ENCODE results near the gene C6orf120. TPM values are rescaled to one million over a fixed set of nuclear protein-coding genes. Genes with fewer than 3 reads are reported as not detected.

C6orf120 gene
- total and polyA plus RNA-seq, 9 of the 15 experiments (the other 6 are each of a cell fraction or from before 2014, with no cell fraction given) = 7.7 to 44.9 (median 34.8) TPM

DNA sequence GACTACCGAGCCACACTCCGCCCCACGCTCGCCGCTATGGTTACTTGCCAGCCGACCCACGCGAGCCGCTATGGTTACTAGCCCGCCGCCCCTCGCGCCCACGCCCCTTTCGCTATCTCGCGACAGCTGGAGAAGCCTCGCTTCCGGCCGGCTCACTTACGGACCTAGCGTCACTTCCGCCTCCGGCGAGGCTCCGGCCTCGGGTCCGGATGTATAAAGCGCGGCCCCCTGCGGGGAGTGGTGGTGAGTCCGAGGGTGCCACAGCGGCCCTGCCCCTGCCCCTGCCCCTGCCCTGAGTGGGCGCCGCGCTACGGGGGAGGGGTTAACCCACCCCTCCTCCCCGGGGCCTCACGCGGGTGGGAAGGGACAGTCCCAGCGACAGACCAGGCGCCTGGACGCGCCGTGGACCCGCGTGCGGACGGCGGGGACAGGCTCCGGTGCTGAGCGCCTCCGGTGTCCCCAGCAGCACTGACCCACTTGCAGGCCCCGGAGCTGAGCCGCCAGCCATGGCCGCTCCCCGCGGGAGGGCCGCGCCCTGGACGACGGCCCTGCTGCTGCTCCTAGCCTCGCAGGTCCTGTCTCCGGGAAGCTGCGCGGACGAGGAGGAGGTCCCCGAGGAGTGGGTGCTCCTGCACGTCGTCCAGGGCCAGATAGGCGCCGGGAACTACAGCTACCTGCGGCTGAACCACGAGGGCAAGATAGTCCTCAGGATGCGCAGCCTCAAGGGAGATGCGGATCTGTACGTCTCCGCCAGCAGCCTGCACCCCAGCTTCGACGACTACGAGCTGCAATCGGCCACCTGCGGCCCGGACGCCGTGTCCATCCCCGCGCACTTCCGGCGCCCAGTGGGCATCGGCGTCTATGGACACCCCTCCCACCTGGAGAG is at the start of gene C6orf120, which contains the start of gene WDR27 (continued):
- TF ChIP-seq HDAC6 (IDR thresholded peaks at IDR 0.05; ENCODE audit: low read depth, low read length) = no peak
- TF ChIP-seq, protein P1, sequence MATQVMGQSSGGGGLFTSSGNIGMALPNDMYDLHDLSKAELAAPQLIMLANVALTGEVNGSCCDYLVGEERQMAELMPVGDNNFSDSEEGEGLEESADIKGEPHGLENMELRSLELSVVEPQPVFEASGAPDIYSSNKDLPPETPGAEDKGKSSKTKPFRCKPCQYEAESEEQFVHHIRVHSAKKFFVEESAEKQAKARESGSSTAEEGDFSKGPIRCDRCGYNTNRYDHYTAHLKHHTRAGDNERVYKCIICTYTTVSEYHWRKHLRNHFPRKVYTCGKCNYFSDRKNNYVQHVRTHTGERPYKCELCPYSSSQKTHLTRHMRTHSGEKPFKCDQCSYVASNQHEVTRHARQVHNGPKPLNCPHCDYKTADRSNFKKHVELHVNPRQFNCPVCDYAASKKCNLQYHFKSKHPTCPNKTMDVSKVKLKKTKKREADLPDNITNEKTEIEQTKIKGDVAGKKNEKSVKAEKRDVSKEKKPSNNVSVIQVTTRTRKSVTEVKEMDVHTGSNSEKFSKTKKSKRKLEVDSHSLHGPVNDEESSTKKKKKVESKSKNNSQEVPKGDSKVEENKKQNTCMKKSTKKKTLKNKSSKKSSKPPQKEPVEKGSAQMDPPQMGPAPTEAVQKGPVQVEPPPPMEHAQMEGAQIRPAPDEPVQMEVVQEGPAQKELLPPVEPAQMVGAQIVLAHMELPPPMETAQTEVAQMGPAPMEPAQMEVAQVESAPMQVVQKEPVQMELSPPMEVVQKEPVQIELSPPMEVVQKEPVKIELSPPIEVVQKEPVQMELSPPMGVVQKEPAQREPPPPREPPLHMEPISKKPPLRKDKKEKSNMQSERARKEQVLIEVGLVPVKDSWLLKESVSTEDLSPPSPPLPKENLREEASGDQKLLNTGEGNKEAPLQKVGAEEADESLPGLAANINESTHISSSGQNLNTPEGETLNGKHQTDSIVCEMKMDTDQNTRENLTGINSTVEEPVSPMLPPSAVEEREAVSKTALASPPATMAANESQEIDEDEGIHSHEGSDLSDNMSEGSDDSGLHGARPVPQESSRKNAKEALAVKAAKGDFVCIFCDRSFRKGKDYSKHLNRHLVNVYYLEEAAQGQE (IDR thresholded peaks at IDR 0.05; ENCODE audit: borderline replicate concordance) = peak; percentile 5; the same call in 1 of the 2 replicates
- TF ChIP-seq, protein P1 (CRISPR knock-in tag; IDR thresholded peaks at IDR 0.05; ENCODE audit: low read depth) = no peak
- TF ChIP-seq, protein P2, sequence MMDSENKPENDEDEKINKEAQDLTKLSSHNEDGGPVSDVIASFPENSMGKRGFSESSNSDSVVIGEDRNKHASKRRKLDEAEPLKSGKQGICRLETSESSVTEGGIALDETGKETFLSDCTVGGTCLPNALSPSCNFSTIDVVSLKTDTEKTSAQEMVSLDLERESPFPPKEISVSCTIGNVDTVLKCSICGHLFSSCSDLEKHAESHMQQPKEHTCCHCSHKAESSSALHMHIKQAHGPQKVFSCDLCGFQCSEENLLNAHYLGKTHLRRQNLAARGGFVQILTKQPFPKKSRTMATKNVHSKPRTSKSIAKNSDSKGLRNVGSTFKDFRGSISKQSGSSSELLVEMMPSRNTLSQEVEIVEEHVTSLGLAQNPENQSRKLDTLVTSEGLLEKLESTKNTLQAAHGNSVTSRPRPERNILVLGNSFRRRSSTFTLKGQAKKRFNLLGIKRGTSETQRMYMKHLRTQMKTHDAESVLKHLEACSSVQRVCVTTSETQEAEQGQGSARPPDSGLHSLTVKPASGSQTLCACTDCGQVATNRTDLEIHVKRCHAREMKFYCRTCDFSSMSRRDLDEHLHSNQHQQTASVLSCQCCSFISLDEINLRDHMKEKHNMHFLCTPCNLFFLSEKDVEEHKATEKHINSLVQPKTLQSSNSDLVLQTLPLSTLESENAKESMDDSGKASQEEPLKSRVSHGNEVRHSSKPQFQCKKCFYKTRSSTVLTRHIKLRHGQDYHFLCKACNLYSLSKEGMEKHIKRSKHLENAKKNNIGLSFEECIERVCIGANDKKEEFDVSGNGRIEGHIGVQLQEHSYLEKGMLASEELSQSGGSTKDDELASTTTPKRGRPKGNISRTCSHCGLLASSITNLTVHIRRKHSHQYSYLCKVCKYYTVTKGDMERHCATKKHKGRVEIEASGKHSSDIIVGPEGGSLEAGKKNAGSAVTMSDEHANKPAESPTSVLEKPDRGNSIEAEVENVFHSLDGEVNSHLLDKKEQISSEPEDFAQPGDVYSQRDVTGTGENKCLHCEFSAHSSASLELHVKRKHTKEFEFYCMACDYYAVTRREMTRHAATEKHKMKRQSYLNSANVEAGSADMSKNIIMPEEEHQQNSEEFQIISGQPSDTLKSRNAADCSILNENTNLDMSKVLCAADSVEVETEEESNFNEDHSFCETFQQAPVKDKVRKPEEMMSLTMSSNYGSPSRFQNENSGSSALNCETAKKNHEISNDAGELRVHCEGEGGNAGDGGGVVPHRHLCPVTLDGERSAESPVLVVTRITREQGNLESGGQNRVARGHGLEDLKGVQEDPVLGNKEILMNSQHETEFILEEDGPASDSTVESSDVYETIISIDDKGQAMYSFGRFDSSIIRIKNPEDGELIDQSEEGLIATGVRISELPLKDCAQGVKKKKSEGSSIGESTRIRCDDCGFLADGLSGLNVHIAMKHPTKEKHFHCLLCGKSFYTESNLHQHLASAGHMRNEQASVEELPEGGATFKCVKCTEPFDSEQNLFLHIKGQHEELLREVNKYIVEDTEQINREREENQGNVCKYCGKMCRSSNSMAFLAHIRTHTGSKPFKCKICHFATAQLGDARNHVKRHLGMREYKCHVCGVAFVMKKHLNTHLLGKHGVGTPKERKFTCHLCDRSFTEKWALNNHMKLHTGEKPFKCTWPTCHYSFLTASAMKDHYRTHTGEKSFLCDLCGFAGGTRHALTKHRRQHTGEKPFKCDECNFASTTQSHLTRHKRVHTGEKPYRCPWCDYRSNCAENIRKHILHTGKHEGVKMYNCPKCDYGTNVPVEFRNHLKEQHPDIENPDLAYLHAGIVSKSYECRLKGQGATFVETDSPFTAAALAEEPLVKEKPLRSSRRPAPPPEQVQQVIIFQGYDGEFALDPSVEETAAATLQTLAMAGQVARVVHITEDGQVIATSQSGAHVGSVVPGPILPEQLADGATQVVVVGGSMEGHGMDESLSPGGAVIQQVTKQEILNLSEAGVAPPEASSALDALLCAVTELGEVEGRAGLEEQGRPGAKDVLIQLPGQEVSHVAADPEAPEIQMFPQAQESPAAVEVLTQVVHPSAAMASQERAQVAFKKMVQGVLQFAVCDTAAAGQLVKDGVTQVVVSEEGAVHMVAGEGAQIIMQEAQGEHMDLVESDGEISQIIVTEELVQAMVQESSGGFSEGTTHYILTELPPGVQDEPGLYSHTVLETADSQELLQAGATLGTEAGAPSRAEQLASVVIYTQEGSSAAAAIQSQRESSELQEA (IDR thresholded peaks at IDR 0.05; ENCODE audit: low read depth) = no peak
- TF ChIP-seq, protein P3, sequence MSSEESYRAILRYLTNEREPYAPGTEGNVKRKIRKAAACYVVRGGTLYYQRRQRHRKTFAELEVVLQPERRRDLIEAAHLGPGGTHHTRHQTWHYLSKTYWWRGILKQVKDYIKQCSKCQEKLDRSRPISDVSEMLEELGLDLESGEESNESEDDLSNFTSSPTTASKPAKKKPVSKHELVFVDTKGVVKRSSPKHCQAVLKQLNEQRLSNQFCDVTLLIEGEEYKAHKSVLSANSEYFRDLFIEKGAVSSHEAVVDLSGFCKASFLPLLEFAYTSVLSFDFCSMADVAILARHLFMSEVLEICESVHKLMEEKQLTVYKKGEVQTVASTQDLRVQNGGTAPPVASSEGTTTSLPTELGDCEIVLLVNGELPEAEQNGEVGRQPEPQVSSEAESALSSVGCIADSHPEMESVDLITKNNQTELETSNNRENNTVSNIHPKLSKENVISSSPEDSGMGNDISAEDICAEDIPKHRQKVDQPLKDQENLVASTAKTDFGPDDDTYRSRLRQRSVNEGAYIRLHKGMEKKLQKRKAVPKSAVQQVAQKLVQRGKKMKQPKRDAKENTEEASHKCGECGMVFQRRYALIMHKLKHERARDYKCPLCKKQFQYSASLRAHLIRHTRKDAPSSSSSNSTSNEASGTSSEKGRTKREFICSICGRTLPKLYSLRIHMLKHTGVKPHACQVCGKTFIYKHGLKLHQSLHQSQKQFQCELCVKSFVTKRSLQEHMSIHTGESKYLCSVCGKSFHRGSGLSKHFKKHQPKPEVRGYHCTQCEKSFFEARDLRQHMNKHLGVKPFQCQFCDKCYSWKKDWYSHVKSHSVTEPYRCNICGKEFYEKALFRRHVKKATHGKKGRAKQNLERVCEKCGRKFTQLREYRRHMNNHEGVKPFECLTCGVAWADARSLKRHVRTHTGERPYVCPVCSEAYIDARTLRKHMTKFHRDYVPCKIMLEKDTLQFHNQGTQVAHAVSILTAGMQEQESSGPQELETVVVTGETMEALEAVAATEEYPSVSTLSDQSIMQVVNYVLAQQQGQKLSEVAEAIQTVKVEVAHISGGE (CRISPR knock-in tag; IDR thresholded peaks at IDR 0.05) = peak in 2 of 3 experiments; percentile 69 to 93; a peak in 4 of 6 replicates

Measured in K562 (cell line).